Measurements from ENCODE around the gene LZTR1.

The LZTR1 gene

DNA sequence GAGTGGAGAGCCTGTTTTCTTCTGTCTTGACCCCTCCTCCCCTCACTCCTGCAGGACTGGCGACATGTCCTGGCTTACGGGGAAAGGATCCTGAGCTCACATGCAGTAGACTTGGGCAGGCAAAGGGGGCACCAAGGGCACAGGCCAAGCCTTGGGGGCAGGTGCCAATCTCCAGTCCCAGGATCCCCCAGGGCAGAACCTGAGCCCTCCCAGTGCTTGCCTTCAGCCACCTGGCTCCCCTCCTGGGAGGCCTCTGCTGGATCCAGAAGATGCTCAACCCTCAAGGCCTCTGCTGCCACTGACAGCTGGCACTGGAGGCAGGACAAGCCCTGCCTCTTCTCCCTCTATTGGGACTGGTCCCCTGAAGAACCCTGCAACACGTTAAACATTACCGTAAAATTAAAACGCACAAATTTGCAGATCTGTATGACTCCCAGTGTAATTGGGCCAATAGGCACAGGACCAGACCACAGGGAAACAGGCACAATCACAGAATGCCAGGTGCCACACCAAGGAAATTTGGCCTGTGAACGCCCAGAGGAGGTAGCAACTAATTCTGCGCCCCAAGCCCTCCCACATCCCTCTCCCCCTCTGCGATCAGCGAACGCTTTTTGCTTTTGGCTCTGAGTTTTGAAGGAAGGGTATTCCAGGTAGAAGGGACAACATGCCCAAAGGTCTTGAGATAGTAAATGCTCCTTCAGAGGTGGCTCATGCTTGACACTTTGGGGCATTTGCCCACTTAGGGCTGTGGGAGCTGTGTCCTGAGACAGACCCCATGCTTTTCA, 967 bp upstream of the LZTR1 start:
- DNase-seq (ENCODE audit: low read depth, low spot score), result no peak

- DNase-seq (ENCODE audit: low read depth, low spot score), result no peak
These were observed 426 bp downstream of the LZTR1 start for GRCh38 chr22:20982563-20982882.

DNA sequence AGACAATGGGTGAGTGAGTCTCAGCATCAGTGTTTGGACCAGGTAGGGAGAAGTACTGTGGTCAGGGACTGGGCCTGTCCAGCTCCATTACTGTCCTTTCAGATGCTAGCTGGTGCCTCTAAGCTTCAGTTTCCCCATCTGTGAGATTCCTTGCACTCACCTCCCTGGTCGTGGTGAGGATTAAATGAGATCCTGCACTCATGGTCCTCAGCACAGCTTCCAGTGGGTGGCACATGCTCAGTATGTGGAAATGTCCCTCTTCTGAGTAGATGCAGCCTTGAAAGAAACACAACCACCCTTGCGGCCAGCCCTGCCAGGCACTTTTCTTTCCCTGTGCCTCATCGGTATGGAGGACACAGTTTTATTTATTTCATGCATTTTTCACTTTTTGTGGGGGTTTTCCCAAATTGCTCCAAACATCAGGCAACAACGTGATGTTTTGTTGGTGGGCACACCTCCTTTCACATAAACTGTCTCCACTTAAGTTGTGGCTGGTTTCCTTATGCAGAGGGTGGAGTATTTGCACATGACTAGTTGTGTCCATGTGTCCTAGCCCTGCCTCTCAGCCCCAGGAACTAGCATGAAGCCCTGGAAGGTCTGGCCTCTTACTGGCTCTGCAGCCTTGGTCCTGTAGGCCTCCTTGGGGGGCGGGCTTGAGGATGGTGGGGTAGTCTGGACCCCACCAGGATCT, 1.1 kb downstream of the LZTR1 start:
- no peak for DNase-seq (ENCODE audit: low read depth, low spot score)

DNA sequence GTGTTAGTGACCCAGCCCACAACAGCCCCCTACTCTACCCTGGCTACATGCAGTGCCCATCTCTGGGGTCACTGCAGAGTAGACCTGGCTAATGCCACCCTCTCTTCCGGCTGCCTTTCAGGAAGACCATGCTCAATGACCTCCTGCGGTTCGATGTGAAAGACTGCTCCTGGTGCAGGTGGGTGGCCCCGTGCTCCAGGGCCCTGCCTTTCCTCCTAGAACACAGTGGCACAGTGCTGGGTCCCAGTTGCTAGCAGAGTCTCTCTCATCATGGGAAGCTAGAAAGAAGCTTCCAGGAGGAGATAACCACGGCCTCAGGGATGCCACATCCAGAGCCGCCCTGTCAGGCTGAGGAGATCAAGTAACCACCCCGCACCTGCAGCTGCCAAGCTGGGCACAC, 3.6 kb downstream of the LZTR1 start:
- DNase-seq (ENCODE audit: low read depth, low spot score), result no peak

- no peak for DNase-seq (ENCODE audit: low read depth, low spot score)
These were observed 4.3 kb downstream of the LZTR1 start for GRCh38 chr22:20986365-20986764.

- DNase-seq (ENCODE audit: low read depth, low spot score), result no peak
These were observed 5.3 kb downstream of the LZTR1 start for GRCh38 chr22:20987375-20987774.

- no peak for DNase-seq (ENCODE audit: low read depth, low spot score)
These were observed 6.7 kb downstream of the LZTR1 start for GRCh38 chr22:20988573-20989322.

DNA sequence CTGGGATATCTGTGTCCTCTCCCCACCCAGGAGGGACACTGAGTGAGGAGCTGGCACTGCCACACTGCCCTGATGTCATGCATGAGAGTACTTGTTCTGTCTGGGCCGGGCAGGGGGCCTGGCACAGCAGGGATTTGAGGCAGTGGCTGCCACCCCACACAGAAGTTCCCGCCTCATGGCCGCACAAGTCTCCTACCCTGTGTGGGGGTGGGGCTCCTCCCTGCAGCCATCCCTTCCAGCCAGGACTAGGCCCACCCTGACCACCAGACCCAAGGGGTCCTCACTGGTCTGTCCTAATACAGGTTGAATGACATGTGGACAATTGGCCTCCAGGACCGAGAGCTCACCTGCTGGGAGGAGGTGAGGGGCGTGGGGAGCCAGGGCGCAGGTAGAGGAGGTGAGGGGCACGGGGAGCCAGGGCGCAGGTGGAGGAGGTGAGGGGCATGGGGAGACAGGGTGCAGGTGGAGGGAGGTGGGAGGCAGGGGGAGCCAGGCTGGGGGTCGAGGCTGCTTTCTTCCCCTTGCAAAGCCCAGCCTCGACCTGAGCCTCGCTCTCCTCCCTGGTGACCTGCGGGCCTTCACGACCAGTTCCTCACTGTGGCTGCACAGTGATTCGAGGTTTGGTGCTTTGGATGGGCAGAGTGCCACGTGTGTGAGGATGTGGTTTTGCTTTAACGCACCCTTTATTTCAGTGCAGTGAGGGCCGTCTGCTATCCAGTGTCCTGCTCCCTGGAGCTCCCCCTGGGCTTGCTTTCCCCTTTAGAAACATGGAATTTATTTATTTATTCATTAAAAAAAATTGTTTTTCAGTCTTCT, 7.4 kb downstream of the LZTR1 start:
- DNase-seq (ENCODE audit: low read depth, low spot score), result no peak

- DNase-seq (ENCODE audit: low read depth, low spot score), result no peak
These were observed 8.4 kb downstream of the LZTR1 start for GRCh38 chr22:20990184-20991180.

- no peak for DNase-seq (ENCODE audit: low read depth, low spot score)
These were observed 9.4 kb downstream of the LZTR1 start for GRCh38 chr22:20991252-20992055.

DNA sequence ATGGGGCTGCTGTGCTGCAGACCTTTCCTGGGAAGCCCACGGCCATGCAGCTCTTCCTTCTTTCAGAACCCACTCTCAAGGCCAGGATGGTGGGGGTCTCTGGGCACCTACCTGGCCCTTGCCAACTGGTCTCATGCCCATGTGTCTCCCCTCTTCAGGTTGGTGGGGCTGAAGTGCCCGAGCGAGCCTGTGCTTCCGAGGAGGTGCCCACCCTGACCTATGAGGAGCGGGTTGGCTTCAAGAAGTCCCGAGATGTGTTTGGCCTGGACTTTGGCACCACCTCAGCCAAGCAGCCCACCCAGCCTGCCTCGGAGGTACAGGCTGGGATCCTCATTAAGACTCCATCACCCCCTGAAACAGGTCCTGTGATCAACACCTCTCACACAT, 10.0 kb downstream of the LZTR1 start:
- DNase-seq (ENCODE audit: low read depth, low spot score), result no peak

DNA sequence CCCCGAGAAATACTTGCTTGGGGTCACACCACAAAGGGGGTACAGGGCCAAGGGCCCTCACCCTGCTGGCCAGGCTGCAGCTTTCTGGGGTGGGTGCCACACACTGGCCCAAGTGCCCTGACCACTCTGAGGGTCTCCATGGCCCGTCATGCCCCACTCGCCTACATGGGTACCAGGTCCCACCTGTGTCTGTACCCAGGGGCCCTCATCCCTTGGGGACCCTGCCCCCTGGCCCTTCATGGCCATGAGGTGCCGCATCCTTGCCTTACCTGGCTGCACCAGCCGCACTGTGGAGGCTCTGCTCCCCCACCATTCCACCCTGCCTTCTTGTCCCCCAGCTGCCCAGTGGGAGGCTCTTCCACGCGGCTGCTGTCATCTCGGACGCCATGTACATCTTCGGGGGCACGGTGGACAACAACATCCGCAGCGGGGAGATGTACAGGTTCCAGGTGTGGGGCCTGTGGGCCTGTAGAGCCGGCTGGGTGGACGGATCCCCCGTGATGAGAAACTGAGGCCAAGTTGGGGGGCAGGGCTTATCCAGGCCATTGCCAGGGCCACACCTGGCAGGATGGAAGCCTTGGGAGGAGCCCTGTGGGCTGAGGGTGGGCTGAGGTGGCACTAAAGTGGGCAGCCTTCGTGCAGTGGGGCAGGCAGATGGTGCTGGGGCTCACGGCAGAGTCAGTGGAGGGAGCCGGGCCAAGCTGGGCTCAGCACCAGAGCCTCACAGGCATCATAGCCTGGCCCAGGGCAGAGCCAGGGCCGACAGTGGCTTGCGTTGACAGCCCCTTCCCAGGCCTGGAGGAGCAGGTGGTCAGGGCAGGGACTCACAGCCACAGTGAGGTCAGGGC, 10.6 kb downstream of the LZTR1 start:
- DNase-seq (ENCODE audit: low read depth, low spot score), result no peak

DNA sequence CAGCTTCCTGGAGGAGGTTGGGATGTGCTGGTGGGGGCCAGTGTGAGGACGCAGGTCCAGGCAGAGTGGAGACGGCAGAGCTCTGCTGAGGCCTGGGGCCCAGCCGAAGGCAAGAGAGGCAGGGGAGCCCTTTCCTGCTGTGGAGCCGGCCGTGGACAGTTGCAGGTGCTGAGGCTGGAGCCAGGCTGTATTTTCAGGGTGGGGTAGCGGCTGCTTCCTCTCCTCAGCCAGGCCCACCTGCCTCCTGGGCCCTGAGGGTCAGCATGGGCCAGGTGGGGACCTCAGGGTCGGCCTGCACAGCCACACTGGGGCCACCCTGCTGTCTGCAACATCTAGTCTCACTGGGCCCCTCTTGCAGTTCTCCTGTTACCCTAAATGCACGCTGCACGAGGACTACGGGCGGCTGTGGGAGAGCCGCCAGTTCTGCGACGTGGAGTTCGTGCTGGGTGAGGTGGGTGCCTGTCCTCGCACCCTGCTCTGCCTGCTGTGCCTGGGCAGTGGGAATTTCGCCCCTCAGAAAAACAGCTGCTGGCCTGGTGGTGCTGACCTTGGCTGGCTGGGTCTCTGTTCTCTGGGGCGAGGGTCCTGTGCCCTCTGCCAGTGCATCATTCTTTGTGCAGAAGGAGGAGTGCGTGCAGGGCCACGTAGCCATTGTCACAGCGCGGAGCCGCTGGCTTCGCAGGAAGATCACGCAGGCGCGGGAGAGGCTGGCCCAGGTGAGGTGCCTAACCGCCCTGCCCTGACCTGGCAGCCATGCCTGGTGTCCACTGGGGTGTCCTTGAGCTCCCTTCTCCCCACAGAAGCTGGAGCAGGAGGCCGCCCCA, 11.4 kb downstream of the LZTR1 start:
- DNase-seq (ENCODE audit: low read depth, low spot score), result no peak

- no peak for DNase-seq (ENCODE audit: low read depth, low spot score)
These were observed 12.2 kb downstream of the LZTR1 start for GRCh38 chr22:20994128-20994901.

- DNase-seq (ENCODE audit: low read depth, low spot score), result no peak
These were observed 12.8 kb downstream of the LZTR1 start for GRCh38 chr22:20994902-20995241.

GRCh38 chr22:20995329-20996030, 13.4 kb downstream of the LZTR1 start:
- DNase-seq (ENCODE audit: low read depth, low spot score), result no peak

GRCh38 chr22:20996031-20996410, 13.9 kb downstream of the LZTR1 start:
- DNase-seq (ENCODE audit: low read depth, low spot score), result no peak

All from smooth muscle cell of the brain vasculature (primary cell).